DMS53 (cell line): ENCODE results near the gene NPAS3.

Source experiments
- DNase-seq: peaks from one replicate; lab custom pipeline; 2025; lab: John Stamatoyannopoulos, UW

Gene NPAS3

GRCh38 chr14:32940066-32940651 lies 1.5 kb downstream of the NPAS3 start:
- DNase-seq: peak; percentile 67

DNA sequence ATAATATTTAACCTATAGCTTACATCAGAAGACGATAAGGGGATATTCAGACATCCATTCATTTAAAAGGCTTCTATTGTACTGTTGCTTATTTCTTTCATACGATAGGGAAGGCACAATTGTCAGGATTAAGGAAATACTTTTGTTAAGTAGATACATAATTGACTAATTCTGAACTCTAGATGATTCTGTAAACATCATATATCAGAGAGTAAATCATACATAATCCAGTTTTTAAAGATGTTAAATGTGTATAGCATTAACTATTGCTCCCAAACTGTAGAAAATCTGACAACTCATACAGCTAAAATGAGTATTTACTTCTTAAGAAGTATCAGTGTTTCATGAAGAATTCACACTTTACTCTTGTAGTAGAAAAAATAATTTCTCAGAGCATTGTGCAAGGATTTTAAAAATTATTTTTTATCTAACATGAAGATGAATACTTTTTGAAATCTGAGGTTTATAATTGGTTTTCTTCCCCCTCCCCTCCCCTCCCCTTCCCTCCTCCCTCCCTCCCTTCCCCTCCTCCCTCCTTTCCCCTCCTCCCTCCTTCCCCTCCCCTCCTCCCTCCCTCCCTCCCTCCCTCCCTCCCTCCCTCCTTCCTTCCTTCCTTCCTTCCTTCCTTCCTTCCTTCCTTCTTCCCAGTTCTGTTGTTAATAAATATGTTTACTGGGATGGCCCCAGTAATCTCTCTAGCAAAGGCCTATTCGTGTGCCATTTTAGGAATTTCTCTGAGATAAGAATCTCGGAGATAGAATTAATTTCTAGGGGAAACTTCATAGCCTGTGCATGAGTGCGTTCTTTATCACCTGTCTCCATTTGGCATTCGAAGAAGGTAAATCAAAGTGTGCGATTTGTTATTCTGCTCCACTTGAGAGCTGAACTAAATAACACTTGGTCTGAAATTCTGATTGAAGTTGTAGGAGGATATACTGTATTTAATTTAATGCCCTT lies 2.3 kb downstream of the NPAS3 start:
- no peak for DNase-seq

GRCh38 chr14:32941668-32942065 lies 3.0 kb downstream of the NPAS3 start:
- DNase-seq: peak; percentile 13

DNA sequence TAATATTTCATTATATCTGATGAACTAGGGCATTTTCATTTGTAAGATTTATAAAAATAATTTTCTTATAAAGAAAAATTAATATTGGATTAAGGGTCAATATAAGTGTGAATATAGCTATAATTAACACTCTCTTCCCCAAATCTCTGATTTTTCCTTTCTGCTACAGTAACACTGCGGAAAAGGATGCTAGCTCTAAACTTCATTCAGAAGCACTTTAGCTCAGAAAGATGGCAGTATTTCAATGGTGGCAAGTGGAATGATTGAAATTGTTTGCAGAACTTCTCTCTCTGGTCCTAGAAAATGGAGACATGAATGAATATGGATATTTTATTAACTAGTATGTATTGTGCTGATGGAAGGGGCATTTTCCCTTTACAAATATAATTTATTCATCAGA lies 8.4 kb downstream of the NPAS3 start:
- no peak for DNase-seq

DNA sequence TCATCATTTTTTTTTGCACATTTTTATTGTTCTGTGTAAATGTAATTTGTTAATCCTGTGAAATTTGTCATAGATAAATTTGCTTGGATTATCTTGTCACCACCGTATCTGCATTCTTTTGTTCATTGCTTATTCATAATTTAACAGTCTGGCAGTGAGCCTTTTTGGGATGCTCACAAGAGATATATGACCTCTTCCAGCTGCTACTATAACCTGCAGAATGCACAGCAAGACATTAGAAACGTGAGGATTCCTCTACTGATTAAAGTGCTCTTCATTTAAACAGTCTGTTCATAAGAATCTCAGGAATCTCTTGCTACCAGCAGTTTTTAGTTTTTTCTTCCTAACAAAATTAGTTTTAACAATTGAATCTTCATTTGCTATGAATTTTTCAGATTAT lies 9.1 kb downstream of the NPAS3 start:
- no peak for DNase-seq

- no peak for DNase-seq
Observed at GRCh38 chr14:32950584-32950983, 11.9 kb downstream of the NPAS3 start.

DNA sequence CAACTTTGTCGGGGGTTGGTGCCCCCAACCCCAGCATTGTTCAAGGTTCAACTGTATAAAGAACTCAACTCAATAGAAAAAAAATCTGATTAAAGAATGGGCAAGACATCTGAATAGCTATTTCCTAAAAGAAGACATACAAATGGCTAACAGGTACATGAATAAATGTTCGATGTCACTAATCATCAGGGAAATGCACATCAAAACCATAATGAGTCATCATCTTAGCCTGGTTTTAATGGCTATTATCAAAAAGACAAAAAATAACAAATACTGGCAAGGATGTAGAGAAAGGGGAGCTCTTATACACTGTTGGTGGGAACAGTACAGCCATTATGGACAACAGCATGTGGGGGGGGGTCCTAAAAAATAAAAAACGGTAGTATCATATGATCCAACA lies 28.7 kb downstream of the NPAS3 start:
- no peak for DNase-seq

DNA sequence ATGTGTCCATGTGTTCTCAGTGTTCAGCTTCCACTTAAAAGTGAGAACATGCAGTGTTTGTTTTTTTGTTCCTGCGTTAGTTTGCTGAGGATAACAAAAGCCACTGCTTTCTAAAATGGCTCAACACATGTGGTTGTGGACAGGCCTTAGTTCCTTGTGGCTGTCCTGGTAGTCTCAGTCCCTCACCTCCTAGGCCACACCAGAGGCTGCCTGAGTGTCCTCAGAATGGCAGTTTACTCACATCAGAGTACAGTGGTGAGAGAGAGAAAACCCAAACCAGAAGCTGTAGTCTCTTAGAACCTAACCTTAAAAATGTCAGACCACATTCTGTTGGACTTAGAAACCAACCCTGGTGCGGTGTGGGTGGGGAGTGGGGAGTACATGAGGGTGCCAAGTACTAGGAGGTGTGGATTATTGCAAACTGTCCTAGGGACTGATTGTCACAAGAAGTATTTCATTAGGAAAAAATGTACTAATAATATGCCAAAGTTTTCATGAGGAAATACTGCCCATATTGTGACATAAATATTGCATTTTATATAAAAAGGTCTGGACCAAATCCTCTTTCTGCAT lies 30.4 kb downstream of the NPAS3 start:
- no peak for DNase-seq

- DNase-seq: no peak
Observed at GRCh38 chr14:32977913-32978312, 39.2 kb downstream of the NPAS3 start.

GRCh38 chr14:32978691-32979255 lies 40.1 kb downstream of the NPAS3 start:
- DNase-seq: no peak

DNA sequence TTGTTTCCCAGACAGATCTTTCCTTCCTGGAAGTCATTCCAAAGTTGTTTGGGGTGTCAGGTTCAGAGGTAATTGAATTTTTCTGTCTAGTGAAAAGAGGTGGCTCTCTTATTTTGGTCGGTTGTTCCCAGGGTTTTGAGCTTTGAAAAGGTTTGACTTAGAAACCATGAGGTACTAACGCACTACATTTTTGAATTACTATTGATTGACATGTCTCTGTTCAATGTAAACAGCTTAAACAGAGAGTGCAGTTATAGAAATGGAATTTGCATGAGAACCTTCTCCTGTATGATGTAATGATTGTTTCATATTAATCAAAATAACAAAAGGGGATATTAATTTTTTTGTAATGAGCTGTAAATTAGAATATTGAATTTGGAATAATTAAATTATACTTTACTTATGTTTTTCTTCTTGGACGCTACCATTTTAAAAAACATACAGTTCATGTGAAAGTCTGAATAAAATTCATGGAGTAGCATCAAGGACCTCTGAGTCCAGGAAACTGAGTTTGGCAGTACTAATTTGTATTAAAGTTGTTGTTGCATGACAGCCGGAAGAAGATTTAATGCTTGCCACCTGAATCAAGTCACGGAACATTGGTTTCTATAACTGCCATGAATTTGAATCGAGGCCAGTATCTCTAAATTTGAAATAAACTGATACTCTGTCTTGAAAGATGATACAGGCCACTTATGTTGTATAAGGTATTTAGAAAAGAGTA lies 41.7 kb downstream of the NPAS3 start:
- DNase-seq: no peak

DNA sequence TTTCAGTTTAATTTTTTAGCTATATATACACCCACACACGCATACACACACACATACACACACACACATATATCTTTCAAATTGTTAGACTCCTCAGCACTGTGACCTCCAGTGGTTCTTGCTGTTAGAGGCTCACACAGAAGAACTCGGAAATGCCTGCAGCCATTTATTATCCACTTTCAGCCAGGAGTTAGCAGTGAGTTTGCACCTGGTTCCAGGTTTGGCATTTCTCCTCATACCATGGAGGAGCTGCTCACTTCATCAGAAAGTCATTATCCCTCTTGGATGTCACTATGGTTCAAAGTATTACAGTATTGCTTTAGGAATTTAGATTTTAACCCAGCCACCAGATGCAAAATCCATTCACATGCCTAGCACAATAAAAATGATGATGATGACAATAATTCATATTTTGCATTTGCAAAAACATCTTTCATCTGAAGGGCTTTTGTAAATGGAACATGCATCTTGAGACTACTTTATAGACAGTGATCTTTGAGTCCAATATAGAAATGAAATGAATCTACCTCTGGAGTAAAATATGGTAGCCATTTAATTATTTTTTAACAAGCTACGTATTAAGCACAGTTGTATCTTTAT lies 42.3 kb downstream of the NPAS3 start:
- no peak for DNase-seq

GRCh38 chr14:32984241-32984930 lies 45.7 kb downstream of the NPAS3 start:
- DNase-seq: no peak

DNA sequence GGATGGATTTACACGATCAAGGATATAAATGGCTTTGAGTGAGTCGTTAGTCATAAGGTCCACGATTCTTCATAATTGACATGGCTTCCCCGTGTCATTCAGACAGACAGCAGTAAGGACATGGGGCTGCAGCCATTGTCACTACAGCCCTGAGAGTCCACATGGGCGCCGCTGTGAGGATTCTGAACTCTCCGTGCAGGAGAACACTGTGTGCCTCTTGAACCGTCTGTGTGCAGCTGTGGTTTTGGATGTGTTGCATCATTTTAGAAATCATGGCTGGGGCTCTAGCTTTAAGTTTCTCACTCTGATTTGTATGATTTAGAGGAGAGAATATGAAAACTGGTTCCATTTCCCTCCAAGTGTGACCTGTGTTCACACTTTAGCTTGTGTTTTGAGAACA lies 47.2 kb downstream of the NPAS3 start:
- DNase-seq: no peak

- DNase-seq: no peak
Observed at GRCh38 chr14:32986791-32987540, 48.3 kb downstream of the NPAS3 start.

- DNase-seq: no peak
Observed at GRCh38 chr14:32991691-32992090, 53.0 kb downstream of the NPAS3 start.

DNA sequence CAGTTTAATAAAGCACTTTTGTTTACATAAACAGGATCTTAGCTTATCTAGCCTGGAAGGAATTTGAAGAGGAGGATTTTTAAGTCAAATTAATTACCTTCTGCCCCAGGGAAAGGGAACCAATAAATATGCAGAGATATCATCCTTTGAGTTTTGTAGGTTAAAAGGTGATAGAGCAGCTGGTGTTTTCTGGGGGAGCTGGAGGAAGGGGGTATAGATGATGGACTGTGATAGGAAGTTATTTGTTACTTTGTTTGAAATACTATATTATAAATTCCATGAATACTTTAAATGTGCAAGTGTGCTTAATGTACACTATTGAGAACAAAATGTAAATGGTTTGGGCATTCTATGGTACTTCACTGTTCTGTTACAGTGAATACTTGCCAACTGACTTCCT lies 55.2 kb downstream of the NPAS3 start:
- no peak for DNase-seq

- DNase-seq: no peak
Observed at GRCh38 chr14:32996343-32996742, 57.7 kb downstream of the NPAS3 start.

DNA sequence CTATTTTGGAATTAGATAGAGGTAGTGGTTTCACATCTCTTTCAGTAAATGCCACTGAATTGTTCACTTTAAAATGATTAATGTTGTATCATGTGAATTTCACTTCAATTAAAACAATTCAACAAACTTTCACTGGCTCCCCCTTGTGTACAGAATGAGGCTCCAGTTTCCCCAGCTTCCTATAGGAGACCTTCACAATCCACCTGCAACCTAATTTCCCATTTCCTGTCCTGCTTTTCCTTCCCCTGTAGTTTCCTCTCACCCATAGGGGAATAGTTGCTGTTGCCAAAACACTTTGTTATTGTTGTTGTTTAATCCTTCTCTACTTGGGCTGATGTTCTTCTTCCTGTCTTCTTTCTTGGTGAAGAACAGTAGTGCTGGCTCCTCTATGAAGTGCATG lies 59.8 kb downstream of the NPAS3 start:
- DNase-seq: peak; percentile 22

DNA sequence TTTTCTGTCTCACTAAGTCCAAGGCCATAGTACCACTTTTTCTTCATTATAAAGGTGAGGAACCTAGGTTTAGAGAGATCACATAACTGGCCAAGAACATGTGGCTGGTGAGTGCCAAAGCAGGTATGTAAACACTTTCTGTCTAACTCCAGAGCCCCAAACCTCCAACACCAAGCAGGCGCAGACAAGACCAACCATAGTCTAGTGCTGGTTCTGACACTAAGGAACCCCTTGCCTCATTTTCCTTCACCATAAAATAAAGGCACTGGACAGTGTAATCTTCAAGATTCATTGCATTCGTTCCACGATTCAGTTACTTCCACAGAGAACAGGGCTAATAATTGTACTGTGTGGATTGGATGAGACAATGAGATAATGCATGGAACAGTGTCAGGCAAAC lies 71.0 kb downstream of the NPAS3 start:
- DNase-seq: no peak
